GM21576 (cell line): Measurements from ENCODE around the gene PRAMEF27.
"Not testable (repeated sequence)": the region's sequence is repeated elsewhere in the genome, so short reads cannot be mapped to it uniquely, and the experiment has no call there.

Experiments used
- ATAC-seq: cut with Tn5 transposase; IDR thresholded peaks from one replicate; pipeline ENCODE4 v1.9.1; 2021; ENCODE audit warnings: mild to moderate bottlenecking, moderate library complexity; ENCODE audit not compliant: unreplicated experiment

The PRAMEF27 gene

GRCh38 chr1:13056475-13056874, at the start of gene PRAMEF27:
Gene PRAMEF27 (minus strand): TSS chr1:13056575. CDS start chr1:13053659, 2,916 bp downstream.
- not testable (repeated sequence) for ATAC-seq

GRCh38 chr1:13070474-13070873, 14.1 kb upstream of the PRAMEF27 start, which contains the start of gene PRAMEF25:
Gene PRAMEF25 (plus strand): TSS chr1:13070774. CDS start chr1:13073694, 2,920 bp downstream.
- ATAC-seq: not testable (repeated sequence)

- not testable (repeated sequence) for ATAC-seq
Measured at GRCh38 chr1:13019846-13020245, 36.5 kb downstream of the PRAMEF27 start.

- not testable (repeated sequence) for ATAC-seq
Measured at GRCh38 chr1:13011932-13012331, 44.4 kb downstream of the PRAMEF27 start.

GRCh38 chr1:13009348-13009747, 47.0 kb downstream of the PRAMEF27 start:
- not testable (repeated sequence) for ATAC-seq

GRCh38 chr1:13005732-13006131, 50.6 kb downstream of the PRAMEF27 start:
- not testable (repeated sequence) for ATAC-seq
